Colonic mucosa (tissue), 4 donors: ENCODE results near the gene ANKRD23. TPM values are rescaled to one million over a fixed set of nuclear protein-coding genes. Genes with fewer than 3 reads are reported as not detected.

Source experiments
- DNase-seq: peaks from one replicate; pipeline ENCODE4 v3.0.0-alpha.2; 2020
- H3K27ac ChIP-seq: fragments of 200-600 bp; one replicate; pipeline ENCODE4 v1.8.0; 2021
- H3K27me3 ChIP-seq: fragments of 200-600 bp; one replicate; pipeline ENCODE4 v1.8.0; 2021
- H3K36me3 ChIP-seq: fragments of 200-600 bp; one replicate; pipeline ENCODE4 v1.8.0; 2021
- H3K4me1 ChIP-seq: fragments of 200-600 bp; one replicate; pipeline ENCODE4 v1.8.0; 2021; ENCODE audit warnings: mild to moderate bottlenecking
- H3K4me3 ChIP-seq: fragments of 200-600 bp; one replicate; pipeline ENCODE4 v1.8.0; 2021
- H3K9ac ChIP-seq, 2 donors: one replicate each; pipeline ENCODE4 v1.7.0; 2013; ENCODE audit warnings: control low read depth in 2 of 2, low read depth in 2 of 2, low read length in 2 of 2
- H3K9me3 ChIP-seq: fragments of 200-600 bp; one replicate; pipeline ENCODE4 v1.8.0; 2021
- intact Hi-C: fragments of 100-400 bp; cut with DNase I; formaldehyde crosslinking; loops from one replicate; pipeline ENCODE4 v1.14.1; 2022
- total RNA-seq, 2 donors: library from RNA; stranded (reverse); fragmentation: NEBNext Ultra II Directional in 1 of 2; extraction: Animal tissue kit (Norgen Biotek cat#: 25700) in 1 of 2; gene quantifications; one replicate each; pipeline ENCODE4 v1.2.1, GENCODE V29; 2021
- TF ChIP-seq, protein P1 (sequence below): fragments of 200-600 bp; IDR thresholded peaks from one replicate; pipeline ENCODE4 v1.8.0; 2022; ENCODE audit warnings: antibody characterized with exemption, mild to moderate bottlenecking
- donor health status: healthy.
- donor health status: DM: no; HTN: no; CAD: no.
- donor health status: DM: no; HTN: no; CAD: no.

The ANKRD23 gene
- total RNA-seq, 2 donors from 2014 or later, result 1.4 to 4.1 TPM

DNA sequence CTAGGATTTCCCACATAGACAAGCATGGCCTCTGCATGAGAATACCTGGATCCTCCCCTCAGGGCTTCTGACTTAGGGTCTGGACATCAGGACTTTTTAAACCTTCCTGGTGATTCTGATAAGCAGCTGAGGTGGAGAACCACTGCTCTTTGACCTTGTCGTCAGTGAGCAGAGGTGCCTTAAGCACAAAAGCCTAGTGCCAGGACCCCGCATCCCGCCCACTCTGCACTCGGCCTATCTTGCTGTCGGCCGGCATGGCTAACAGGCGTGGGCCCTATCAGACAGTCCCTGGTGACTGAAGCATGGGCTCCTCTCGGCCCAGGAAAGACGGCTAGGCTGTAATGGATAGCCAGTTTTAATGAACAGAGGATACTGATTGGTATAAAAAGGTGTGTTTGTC is 6.2 kb downstream of the ANKRD23 start:
- no peaks in the 10 kb centered on the region for H3K9me3 ChIP-seq
- H3K4me1 ChIP-seq, result peaks cover 7% of the 10 kb centered on the region
- H3K9ac ChIP-seq, result no peak overlapping the region
- no peaks in the 10 kb centered on the region for H3K36me3 ChIP-seq
- H3K27me3 ChIP-seq, result no peaks in the 10 kb centered on the region
- TF ChIP-seq, protein P1, sequence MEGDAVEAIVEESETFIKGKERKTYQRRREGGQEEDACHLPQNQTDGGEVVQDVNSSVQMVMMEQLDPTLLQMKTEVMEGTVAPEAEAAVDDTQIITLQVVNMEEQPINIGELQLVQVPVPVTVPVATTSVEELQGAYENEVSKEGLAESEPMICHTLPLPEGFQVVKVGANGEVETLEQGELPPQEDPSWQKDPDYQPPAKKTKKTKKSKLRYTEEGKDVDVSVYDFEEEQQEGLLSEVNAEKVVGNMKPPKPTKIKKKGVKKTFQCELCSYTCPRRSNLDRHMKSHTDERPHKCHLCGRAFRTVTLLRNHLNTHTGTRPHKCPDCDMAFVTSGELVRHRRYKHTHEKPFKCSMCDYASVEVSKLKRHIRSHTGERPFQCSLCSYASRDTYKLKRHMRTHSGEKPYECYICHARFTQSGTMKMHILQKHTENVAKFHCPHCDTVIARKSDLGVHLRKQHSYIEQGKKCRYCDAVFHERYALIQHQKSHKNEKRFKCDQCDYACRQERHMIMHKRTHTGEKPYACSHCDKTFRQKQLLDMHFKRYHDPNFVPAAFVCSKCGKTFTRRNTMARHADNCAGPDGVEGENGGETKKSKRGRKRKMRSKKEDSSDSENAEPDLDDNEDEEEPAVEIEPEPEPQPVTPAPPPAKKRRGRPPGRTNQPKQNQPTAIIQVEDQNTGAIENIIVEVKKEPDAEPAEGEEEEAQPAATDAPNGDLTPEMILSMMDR, result no peak
- intact Hi-C loops, result no loop called here
- H3K4me3 ChIP-seq, result no peak overlapping the region
- no peak overlapping the region for H3K27ac ChIP-seq
- DNase-seq, result no peak

DNA sequence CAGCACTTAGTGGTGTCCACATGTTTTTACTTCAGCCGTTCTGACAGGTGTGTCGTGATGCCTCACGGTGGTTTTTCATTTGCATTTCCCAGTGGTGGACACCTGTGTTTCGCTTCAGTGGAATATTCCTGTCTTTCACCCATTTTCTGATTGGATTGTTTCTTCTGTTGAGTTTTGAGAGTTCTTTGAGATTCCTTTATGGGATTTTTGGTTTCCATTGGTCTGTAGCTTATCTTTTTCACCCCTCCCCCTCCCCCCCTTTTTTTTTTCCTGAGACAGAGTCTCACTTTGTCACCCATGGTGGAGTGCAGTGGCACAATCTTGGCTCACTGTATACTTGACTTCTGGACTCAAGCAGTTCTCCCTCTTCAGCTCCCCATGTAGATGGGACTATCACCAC is 8.0 kb downstream of the ANKRD23 start:
- H3K4me3 ChIP-seq, result no peak overlapping the region
- no peak overlapping the region for H3K27ac ChIP-seq
- no peaks in the 10 kb centered on the region for H3K27me3 ChIP-seq
- H3K9me3 ChIP-seq, result no peaks in the 10 kb centered on the region
- intact Hi-C loops, result no loop called here
- DNase-seq, result no peak
- TF ChIP-seq, protein P1, result no peak
- H3K4me1 ChIP-seq, result peaks cover 7% of the 10 kb centered on the region
- H3K36me3 ChIP-seq, result no peaks in the 10 kb centered on the region
- no peak overlapping the region for H3K9ac ChIP-seq

DNA sequence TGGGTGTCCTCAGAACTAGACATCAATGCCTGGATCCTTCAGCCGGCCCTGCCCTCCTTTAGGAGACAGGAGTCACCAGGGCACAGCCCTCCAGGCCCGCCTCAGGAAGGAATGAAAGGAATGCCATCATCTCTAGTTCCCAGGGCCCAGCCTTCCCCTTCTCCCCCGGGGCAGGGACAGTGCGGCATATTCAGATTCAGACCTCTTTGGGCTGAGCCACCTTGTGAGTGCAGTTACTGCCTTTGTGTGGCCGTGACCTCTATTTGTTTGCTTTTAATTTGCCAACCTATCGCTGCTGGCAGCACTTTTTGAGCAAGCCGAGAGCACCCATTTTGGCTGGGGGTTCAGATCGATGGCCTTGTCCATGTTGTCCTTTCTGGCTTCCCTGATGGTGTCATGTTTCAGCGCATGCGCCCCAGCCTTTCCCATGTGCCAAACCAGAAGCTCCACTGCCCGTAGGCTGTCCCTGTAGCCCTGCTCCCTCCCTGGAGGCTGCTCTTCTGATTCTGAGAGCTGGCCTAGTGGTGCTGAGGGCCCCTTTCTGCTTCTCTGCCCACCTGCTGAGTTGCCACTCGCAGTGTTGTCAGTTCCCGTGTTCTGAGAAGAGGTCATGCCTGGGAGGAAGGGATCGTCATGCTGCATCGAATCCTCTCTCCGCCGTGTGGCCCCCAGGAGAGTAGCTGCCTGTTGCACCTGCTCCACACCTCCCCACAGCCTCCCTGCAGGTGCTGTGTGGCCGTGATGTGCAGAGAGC is 10.9 kb downstream of the ANKRD23 start:
- no peak for DNase-seq
- H3K27me3 ChIP-seq, result no peaks in the 10 kb centered on the region
- H3K4me3 ChIP-seq, result no peak overlapping the region
- no peaks in the 10 kb centered on the region for H3K4me1 ChIP-seq
- H3K9me3 ChIP-seq, result no peaks in the 10 kb centered on the region
- no peak overlapping the region for H3K27ac ChIP-seq
- peaks cover 4% of the 10 kb centered on the region for H3K36me3 ChIP-seq
- intact Hi-C loops, result no loop called here
- no peak overlapping the region for H3K9ac ChIP-seq
- TF ChIP-seq, protein P1, result no peak

DNA sequence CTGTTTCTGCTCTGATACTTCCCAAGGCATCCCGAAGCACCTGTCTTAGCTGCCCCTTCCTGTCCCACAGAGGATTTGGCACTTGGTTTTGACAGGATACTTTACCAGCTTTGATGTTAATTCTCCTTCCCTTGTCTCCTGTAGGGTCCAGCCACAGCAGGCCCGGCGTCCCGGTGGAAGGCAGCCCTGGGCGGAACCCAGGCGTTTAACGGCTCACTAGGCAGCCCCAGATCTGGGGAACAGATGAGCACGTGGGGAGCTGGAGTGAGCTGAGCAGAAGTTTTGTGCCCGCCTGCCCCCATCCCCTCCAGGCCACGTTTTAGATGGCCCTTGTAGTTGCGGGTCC is 11.4 kb downstream of the ANKRD23 start:
- TF ChIP-seq, protein P1, result no peak
- H3K36me3 ChIP-seq, result peaks cover 4% of the 10 kb centered on the region
- H3K27me3 ChIP-seq, result no peaks in the 10 kb centered on the region
- no peak overlapping the region for H3K9ac ChIP-seq
- DNase-seq, result no peak
- intact Hi-C loops, result no loop called here
- no peaks in the 10 kb centered on the region for H3K9me3 ChIP-seq
- no peaks in the 10 kb centered on the region for H3K4me1 ChIP-seq
- H3K4me3 ChIP-seq, result no peak overlapping the region
- no peak overlapping the region for H3K27ac ChIP-seq

DNA sequence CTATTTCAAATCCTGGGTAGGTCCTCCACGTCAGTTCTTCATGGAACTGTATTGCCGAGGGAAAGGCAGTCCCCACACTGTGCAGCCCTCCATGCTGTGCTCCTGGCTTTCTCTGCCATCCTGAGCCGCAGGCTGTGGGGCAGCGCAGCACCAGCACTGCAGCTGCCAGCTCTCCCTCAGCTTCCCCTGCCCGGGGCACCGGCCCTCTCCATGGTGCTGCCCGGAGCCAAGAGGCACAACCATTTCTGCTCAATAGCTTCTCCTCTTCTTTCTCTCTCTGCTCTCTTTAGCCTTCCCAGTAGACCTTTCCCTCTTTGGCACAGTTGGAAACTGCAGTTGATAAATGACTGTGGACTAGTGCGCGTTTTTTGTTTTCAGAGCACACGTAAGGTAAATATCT is 12.1 kb downstream of the ANKRD23 start:
- no peak overlapping the region for H3K27ac ChIP-seq
- H3K4me1 ChIP-seq, result no peaks in the 10 kb centered on the region
- intact Hi-C loops, result no loop called here
- no peak for DNase-seq
- H3K27me3 ChIP-seq, result no peaks in the 10 kb centered on the region
- no peaks in the 10 kb centered on the region for H3K9me3 ChIP-seq
- TF ChIP-seq, protein P1, result no peak
- H3K4me3 ChIP-seq, result no peak overlapping the region
- no peak overlapping the region for H3K9ac ChIP-seq
- H3K36me3 ChIP-seq, result peaks cover 4% of the 10 kb centered on the region
